GM18517 (cell line): Measurements from ENCODE around the gene PPP4R1.

Source experiments
- ATAC-seq: cut with Tn5 transposase; IDR thresholded peaks from one replicate; pipeline ENCODE4 v1.9.1; 2021; ENCODE audit warnings: mild to moderate bottlenecking, moderate library complexity; ENCODE audit not compliant: unreplicated experiment

The PPP4R1 gene

GRCh38 chr18:9552616-9553015 is 61.7 kb downstream of the PPP4R1 start:
- ATAC-seq: no peak

- no peak for ATAC-seq
Observed at GRCh38 chr18:9552191-9552590, 62.2 kb downstream of the PPP4R1 start.

- no peak for ATAC-seq
Observed at GRCh38 chr18:9550429-9550828, 63.9 kb downstream of the PPP4R1 start.

GRCh38 chr18:9549405-9549804 is 65.0 kb downstream of the PPP4R1 start:
- no peak for ATAC-seq

- no peak for ATAC-seq
Observed at GRCh38 chr18:9547782-9548181, 66.6 kb downstream of the PPP4R1 start.

- ATAC-seq: no peak
Observed at GRCh38 chr18:9546468-9546867, 67.9 kb downstream of the PPP4R1 start.

- ATAC-seq: no peak
Observed at GRCh38 chr18:9545029-9545428, 69.3 kb downstream of the PPP4R1 start.

GRCh38 chr18:9542924-9543323 is 71.4 kb downstream of the PPP4R1 start:
- ATAC-seq: no peak

- no peak for ATAC-seq
Observed at GRCh38 chr18:9539938-9540337, 74.4 kb downstream of the PPP4R1 start.

- no peak for ATAC-seq
Observed at GRCh38 chr18:9539283-9539682, 75.1 kb downstream of the PPP4R1 start.

GRCh38 chr18:9537677-9538076 is 76.7 kb downstream of the PPP4R1 start:
- ATAC-seq: no peak

GRCh38 chr18:9536354-9537152 is 77.8 kb downstream of the PPP4R1 start:
- no peak for ATAC-seq

- no peak for ATAC-seq
Observed at GRCh38 chr18:9535430-9535991, 78.8 kb downstream of the PPP4R1 start.

GRCh38 chr18:9534844-9535243 is 79.5 kb downstream of the PPP4R1 start:
- no peak for ATAC-seq

GRCh38 chr18:9531791-9532410 is 82.5 kb downstream of the PPP4R1 start:
- no peak for ATAC-seq

GRCh38 chr18:9530226-9531009 is 83.9 kb downstream of the PPP4R1 start:
- no peak for ATAC-seq

GRCh38 chr18:9526458-9526857 is 87.9 kb downstream of the PPP4R1 start:
- no peak for ATAC-seq

GRCh38 chr18:9522952-9523351 is 91.4 kb downstream of the PPP4R1 start:
- no peak for ATAC-seq

- no peak for ATAC-seq
Observed at GRCh38 chr18:9521770-9522169, 92.6 kb downstream of the PPP4R1 start.

- no peak for ATAC-seq
Observed at GRCh38 chr18:9520666-9521065, 93.7 kb downstream of the PPP4R1 start.

GRCh38 chr18:9519399-9519798 is 95.0 kb downstream of the PPP4R1 start:
- no peak for ATAC-seq
